SK-N-SH (cell line): ENCODE results near the gene DGLUCY. TPM values are rescaled to one million over a fixed set of nuclear protein-coding genes. Genes with fewer than 3 reads are reported as not detected.

ENCODE experiments used
- CTCF ChIA-PET: fragments of 300-600, 350-600 bp; formaldehyde crosslinking; extraction: SDS; loops from one replicate; lab custom pipeline; 2021; lab: Yijun Ruan, JAX
- POLR2A ChIA-PET: fragments of 350-600 bp; sonication (Branson Sonifier 250); formaldehyde crosslinking; extraction: SDS; loops from one replicate; lab custom pipeline; 2020; ENCODE audit warnings: antibody characterized with exemption, inconsistent platforms; lab: Yijun Ruan, JAX
- DNase-seq: peaks from one replicate; pipeline ENCODE4 v3.0.0; 2012
- H2AFZ ChIP-seq: fragments of 200-600 bp; sonication (generic); 2 replicates; pipeline ENCODE4 v1.8.1; 2016; ENCODE audit warnings: antibody characterized with exemption, mild to moderate bottlenecking, low read depth
- H3F3A ChIP-seq: fragments of 200-600 bp; sonication (generic); replicated peaks from 2 replicates; pipeline ENCODE3; 2016; ENCODE audit warnings: antibody characterized with exemption, mild to moderate bottlenecking; ENCODE audit not compliant: insufficient read depth
- H3K27ac ChIP-seq, 2 experiments: fragments of 200-500 bp in 1 of 2; fragments of 200-600 bp in 1 of 2; sonication (Bioruptor generic) in 1 of 2; sonication (generic), shearing (Covaris generic) in 1 of 2; 2 replicates each; pipeline versions ENCODE4 v1.5.1 to v1.6.1; 2014 to 2016; ENCODE audit warnings: low read depth in 2 of 2, inconsistent platforms in 1 of 2, low read length in 1 of 2, mild to moderate bottlenecking in 1 of 2, mixed read lengths in 1 of 2
- H3K27me3 ChIP-seq: fragments of 200-600 bp; sonication (generic), shearing (Covaris generic); 2 replicates; pipeline ENCODE4 v1.6.1; 2016; ENCODE audit warnings: mixed run types; ENCODE audit not compliant: insufficient read depth
- H3K36me3 ChIP-seq, 2 experiments: fragments of 200-500 bp in 1 of 2; fragments of 200-600 bp in 1 of 2; sonication (Bioruptor generic) in 1 of 2; sonication (generic) in 1 of 2; replicated peaks in 1 of 2; 2 replicates each; pipeline versions ENCODE3 to v1.5.1; 2014 to 2016; ENCODE audit warnings: low read length in 1 of 2, mild to moderate bottlenecking in 1 of 2; ENCODE audit not compliant: insufficient read depth in 2 of 2, control insufficient read depth in 1 of 2
- H3K4me1 ChIP-seq, 2 experiments: fragments of 200-500 bp in 1 of 2; fragments of 200-600 bp in 1 of 2; sonication (Bioruptor generic) in 1 of 2; sonication (generic), shearing (Covaris generic) in 1 of 2; 2 replicates each; pipeline versions ENCODE4 v1.5.1 to v1.6.1; 2014 to 2016; ENCODE audit warnings: low read depth in 1 of 2, low read length in 1 of 2, mixed run types in 1 of 2; ENCODE audit not compliant: insufficient read depth in 2 of 2, control insufficient read depth in 1 of 2
- H3K4me2 ChIP-seq: fragments of 200-600 bp; sonication (generic), shearing (Covaris generic); 2 replicates; pipeline ENCODE4 v1.6.1; 2017; ENCODE audit warnings: mixed run types
- H3K4me3 ChIP-seq, 2 experiments: fragments of 200-500 bp in 1 of 2; fragments of 200-600 bp in 1 of 2; sonication (Bioruptor generic) in 1 of 2; sonication (generic), shearing (Covaris generic) in 1 of 2; 2 replicates each; pipeline versions ENCODE4 v1.5.1 to v1.8.1; 2014 to 2016; ENCODE audit warnings: low read depth in 2 of 2, inconsistent platforms in 1 of 2, low read length in 1 of 2, mild to moderate bottlenecking in 1 of 2, mixed read lengths in 1 of 2, moderate library complexity in 1 of 2
- H3K79me2 ChIP-seq: fragments of 200-600 bp; sonication (generic); 2 replicates; pipeline ENCODE4 v1.8.1; 2017; ENCODE audit warnings: mild to moderate bottlenecking; ENCODE audit not compliant: insufficient read depth
- H3K9ac ChIP-seq: fragments of 200-600 bp; sonication (generic); 2 replicates; pipeline ENCODE4 v1.6.1; 2017; ENCODE audit warnings: mixed run types
- H3K9me2 ChIP-seq: fragments of 200-600 bp; sonication (generic); 2 replicates; pipeline ENCODE4 v1.6.1; 2017; ENCODE audit warnings: mixed run types
- H3K9me3 ChIP-seq: fragments of 200-600 bp; sonication (generic); 2 replicates; pipeline ENCODE4 v1.6.1; 2017; ENCODE audit warnings: mixed run types, mild to moderate bottlenecking, moderate library complexity
- H4K20me1 ChIP-seq: fragments of 200-600 bp; sonication (generic); 2 replicates; pipeline ENCODE4 v1.6.1; 2017; ENCODE audit warnings: mild to moderate bottlenecking, mixed run types; ENCODE audit not compliant: insufficient read depth
- FOXJ3 ChIP-seq: sonication (generic); formaldehyde crosslinking; IDR thresholded peaks from 2 replicates; pipeline ENCODE4 v1.5.1; 2020; ENCODE audit warnings: mild to moderate bottlenecking, missing genetic modification reagents
- GABPA ChIP-seq: IDR thresholded peaks from 2 replicates; pipeline ENCODE4 v1.4.0; 2012; ENCODE audit warnings: low read depth, mild to moderate bottlenecking
- IRF3 ChIP-seq: fragments of 150-350 bp; IDR thresholded peaks from 2 replicates; pipeline ENCODE4 v1.6.1; 2016; ENCODE audit warnings: mild to moderate bottlenecking, low read depth, low read length
- MEF2A ChIP-seq: IDR thresholded peaks from 2 replicates; pipeline ENCODE4 v1.4.0; 2012; ENCODE audit warnings: low read depth, borderline replicate concordance
- NFIC ChIP-seq: IDR thresholded peaks from 2 replicates; pipeline ENCODE4 v1.4.0; 2012; ENCODE audit warnings: borderline replicate concordance
- PBX3 ChIP-seq: IDR thresholded peaks from 2 replicates; pipeline ENCODE4; 2012
- RCOR1 ChIP-seq: fragments of 150-350 bp; IDR thresholded peaks from 2 replicates; pipeline ENCODE4 v1.6.1; 2017; ENCODE audit warnings: antibody characterized with exemption, low read length
- REST ChIP-seq: IDR thresholded peaks from 2 replicates; pipeline ENCODE4 v1.6.1; 2012; ENCODE audit warnings: mild to moderate bottlenecking, low read depth, low read length, moderate library complexity
- RXRA ChIP-seq: IDR thresholded peaks from 2 replicates; pipeline ENCODE4 v1.4.0; 2012; ENCODE audit warnings: low read depth, mild to moderate bottlenecking, borderline replicate concordance
- SMC3 ChIP-seq: IDR thresholded peaks from 2 replicates; pipeline ENCODE4 v1.6.1; 2012; ENCODE audit warnings: low read depth, low read length, improper control_type of control experiment
- USF1 ChIP-seq: IDR thresholded peaks from 2 replicates; pipeline ENCODE4 v1.4.0; 2012; ENCODE audit warnings: low read depth, borderline replicate concordance
- WGBS: methylation state at CpG from one replicate; pipeline ENCODE4 v1.1.6; 2017; ENCODE audit warnings: low lambda C conversion rate; 5-methylcytosine and 5-hydroxymethylcytosine counted together
- polyA plus RNA-seq, 3 experiments: library from polyadenylated mRNA; depleted of rRNA; stranded (reverse); fragments of >200 nt; gene quantifications; 2 replicates each; pipeline ENCODE4 v1.2.3, GENCODE V29; 2012
- small RNA-seq, 7 experiments: library from RNA; depleted of rRNA; stranded (forward); fragments of <200 nt; gene quantifications; one replicate each; pipeline ENCODE3, GENCODE V24; 2012

Gene DGLUCY
- polyA plus RNA-seq, 1 of the 3 experiments (the other 2 are of a cell fraction) = 17.2 TPM

GRCh38 chr14:91274796-91275195, 160.9 kb downstream of the DGLUCY start:
- peaks cover 0 to 21% of the 10 kb centered on the region in 2 experiments; a peak in 1 of 4 replicates for H3K4me1 ChIP-seq
- ChIA-PET POLR2A (no interaction called here), CTCF (interaction anchor here (1.5 kb wide), 1 partner anchor 18 kb away, joined by 5 read pairs; no protein-coding TSS in a partner anchor)
- no peak overlapping the region for H3K4me2 ChIP-seq
- no peaks in the 10 kb centered on the region for H3K9me2 ChIP-seq
- H3K36me3 ChIP-seq = no peaks in the 10 kb centered on the region
- H3K79me2 ChIP-seq = no peaks in the 10 kb centered on the region
- H3K27ac ChIP-seq = no peak overlapping the region
- no peaks in the 10 kb centered on the region for H3K27me3 ChIP-seq
- no peaks in the 10 kb centered on the region for H3K9me3 ChIP-seq
- H3K4me3 ChIP-seq = no peak overlapping the region
- no peak for TF ChIP-seq REST
- no peak for TF ChIP-seq RXRA
- TF ChIP-seq RCOR1 = no peak
- TF ChIP-seq SMC3 = no peak
- TF ChIP-seq IRF3 = no peak
- TF ChIP-seq PBX3 = no peak
- no peak for TF ChIP-seq USF1
- TF ChIP-seq FOXJ3 (CRISPR knock-in tag) = no peak
- TF ChIP-seq NFIC = no peak
- no peak for TF ChIP-seq MEF2A
- TF ChIP-seq GABPA = no peak
- TF ChIP-seq, all 33 proteins: peak for 0
- Histone ChIP-seq H4K20me1 (no peaks in the 10 kb centered on the region), H3F3A (no peaks in the 10 kb centered on the region), H2AFZ (no peak overlapping the region), H3K9ac (no peak overlapping the region)
- DNase-seq = no peak
- WGBS = 91% methylated on average over 8 of the region's 9 CpGs

Small RNA genes lying within 50 kb of the gene (small RNA-seq; reads per million reads assigned to genes)
- gene RNU7-30P = 0 reads per million in 7 experiments
- gene SNORA11B = 0 to 56.9 (median 2.6) reads per million in 7 experiments

Other genes with a start within 250 kb of the DGLUCY start
- 0.67 and 0.78 TPM in 2 replicates for gene RPS6KA5, start 53.4 kb upstream of the DGLUCY start, polyA plus RNA-seq (2012; rRNA removed)
- 0.18 and 0.62 TPM in 2 replicates for gene GPR68, start 130.6 kb downstream of the DGLUCY start, polyA plus RNA-seq (2012; rRNA removed)